GM19452 (cell line): ENCODE measurements around the gene TST.

Experiments used
- ATAC-seq: cut with Tn5 transposase; IDR thresholded peaks from one replicate; pipeline ENCODE4 v1.9.1; 2021; ENCODE audit not compliant: unreplicated experiment

The TST gene

DNA sequence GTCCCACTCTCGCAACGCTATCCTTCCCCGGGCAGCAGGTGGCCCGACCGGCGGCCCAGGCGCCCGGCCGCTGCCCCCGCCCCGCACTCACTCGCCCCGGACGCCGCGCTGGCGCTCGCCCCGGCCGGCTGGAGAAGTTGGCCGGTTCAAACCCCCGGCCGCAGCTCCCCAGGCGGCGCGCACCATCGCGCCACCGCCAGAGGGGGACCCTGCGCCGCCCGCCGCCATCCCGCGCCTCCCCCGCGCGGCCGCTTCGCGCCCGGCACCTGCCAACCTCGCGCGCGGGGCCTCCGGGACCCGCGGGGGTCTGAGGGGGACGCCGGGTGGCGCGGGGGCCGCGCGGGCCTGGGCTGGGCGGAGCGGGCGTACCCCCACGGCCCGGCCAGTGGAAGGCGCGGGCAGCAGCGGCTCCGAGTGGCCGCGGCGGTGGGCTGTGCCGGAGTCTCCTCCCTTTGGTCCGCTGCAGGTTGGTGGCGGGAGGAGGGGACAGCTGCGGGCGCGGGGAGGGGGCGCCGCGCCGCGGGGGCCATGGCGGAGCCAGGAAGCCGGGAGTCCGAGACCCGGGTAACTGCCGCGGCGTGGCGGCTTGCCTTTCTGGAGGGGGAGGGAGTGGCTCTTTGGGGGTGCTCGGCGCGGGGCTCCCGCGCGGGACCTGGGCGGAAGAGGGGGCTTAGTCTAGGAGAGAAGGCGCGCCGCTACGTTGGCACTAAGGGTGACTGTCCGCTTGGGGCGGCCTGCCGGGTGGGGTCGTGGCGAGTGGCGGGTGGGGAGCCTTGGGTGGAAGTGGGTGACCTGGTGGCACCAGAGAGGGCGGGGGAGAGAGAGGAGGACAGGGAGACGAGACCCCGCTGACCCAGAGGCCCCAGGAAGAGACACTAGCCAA, at the start of gene TST, which contains the start of gene MPST:
Gene TST (minus strand): TSS at position 139 of the 883 bp plus-strand sequence. CDS start 715 bp downstream, outside the sequence.
Gene MPST (plus strand): TSS at position 434 of the 883 bp plus-strand sequence. CDS start 95 bp downstream, at position 529.
- peak; percentile 71 for ATAC-seq

- no peak for ATAC-seq
Measured at GRCh38 chr22:37068859-37069258, 49.6 kb upstream of the TST start.

DNA sequence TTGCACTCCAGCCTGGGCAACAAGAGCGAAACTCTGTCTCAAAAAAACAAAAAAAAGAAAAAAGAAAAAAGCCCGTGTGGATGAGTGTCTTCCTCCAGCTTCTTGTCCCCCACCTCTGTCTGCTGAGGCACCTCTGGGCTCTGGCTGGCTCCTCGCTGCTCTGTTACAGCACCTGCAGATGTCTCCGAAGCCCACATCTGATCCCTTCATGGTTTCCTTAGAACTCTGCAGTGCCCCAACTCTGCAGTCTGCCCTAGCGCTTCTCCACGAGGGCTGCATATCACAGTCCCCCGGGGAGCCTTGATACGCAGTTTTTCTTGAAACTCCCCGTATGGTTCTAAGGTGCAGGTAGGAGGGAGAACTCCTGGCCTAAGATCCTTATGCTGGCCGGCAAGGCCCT, 48.2 kb upstream of the TST start:
- ATAC-seq, result no peak

- ATAC-seq, result no peak
Measured at GRCh38 chr22:37065961-37066360, 46.7 kb upstream of the TST start.

GRCh38 chr22:37065180-37065579, 45.9 kb upstream of the TST start:
- ATAC-seq, result no peak

DNA sequence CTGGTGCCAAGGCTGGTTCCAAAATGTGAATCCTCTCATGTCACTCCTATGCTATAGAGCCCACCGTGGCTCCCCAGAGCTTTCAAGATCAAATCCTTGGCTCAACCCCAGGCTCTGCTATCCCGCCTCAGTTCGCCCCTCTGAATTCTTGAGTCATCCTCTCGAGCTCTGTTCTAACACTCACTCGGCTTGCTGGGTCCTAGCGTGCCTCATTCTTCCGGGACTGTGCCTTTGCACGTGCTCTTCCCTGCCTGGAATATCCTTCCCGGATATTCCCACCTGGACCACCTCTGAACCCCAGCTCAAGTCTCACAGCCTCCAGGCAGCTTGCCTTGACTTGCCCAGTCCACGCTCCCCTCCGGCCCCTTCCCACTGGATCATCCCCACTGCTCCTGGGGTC, 45.3 kb upstream of the TST start:
- ATAC-seq, result no peak

DNA sequence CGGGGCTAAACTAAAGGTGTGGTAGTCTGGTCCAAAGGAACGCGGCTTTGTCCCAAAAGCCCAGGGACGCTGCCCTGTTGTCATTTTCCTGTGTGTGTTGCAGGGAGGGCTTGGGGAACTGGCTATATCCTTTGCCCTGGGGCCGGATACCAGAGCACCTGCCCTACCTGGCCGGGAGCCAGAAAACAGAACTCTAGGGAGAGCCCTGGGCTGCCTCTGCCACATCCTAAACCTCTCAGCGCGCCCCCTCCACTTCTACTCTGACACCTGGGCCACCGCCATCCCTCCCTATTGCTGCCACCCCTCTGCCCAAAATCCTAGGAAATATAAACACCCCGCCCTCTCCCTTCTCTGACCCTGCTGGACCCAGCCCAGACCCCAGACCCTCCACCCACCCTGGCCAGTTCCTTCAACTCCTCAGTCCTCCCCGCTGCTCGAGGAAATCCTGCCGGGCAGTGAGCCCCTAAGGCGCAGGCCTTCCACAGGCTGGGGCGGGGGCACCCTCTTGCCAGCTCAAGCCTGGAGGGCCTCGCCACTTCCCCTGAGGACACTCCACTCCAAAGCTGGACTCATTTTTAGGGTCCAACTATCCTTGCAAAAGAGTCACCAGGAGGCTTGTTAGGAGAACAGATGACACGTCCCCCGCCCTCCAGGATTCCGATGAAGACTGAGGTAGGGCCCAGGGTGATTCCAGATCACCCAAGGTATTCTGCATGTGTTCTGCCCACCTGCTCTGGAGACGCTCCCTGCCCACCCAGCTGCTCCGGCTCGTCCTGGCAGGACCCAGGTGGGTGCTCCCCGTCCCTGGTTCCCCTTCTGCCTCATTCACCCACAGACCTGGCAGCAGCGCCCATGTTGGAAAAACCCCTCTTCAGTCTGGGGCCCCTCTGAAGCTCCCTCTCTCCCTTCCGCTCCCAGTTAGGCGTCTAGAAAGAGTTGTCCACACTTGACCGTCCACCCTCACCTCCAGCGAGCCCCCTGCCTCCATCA, 44.5 kb upstream of the TST start:
- ATAC-seq, result no peak

GRCh38 chr22:37062702-37063381, 43.6 kb upstream of the TST start:
- ATAC-seq, result no peak

GRCh38 chr22:37062376-37062675, 43.1 kb upstream of the TST start:
- ATAC-seq, result no peak

DNA sequence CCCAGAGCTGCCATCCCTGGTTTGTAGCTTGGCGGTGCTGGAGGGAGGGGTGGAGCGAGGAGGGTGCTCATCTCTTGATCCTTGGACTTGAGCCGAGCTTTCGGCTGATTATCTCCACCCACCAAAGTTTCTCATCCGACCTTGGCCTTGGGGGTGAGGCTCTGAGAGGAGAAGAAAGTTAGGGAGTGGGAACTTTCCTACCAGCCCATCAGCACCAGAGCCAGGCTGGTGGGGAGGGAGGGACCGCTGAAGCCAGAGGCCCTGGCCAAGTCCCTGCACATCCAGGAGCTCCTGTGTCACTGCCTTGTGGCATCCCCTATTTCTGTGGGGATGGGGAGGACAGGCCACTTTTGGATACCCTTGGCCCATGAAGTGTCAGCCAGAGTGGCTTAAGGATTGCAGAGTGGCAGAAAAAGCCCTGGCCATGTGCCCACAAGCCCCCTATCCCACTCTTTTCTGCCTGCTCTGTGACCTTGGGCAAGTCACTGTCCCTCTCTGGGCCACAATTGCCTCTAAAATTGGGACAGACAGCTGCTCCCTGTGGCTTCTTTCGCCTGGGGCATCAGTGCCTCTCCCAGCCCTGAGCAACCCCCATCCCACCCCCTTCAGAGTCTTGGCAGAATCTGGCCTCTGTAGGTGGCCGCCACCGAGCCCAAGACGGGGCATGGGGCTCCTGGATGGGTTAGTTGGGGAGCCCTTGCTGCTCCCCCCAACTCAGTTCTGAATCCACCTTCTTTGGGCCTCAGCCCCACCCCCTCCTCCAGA, 42.5 kb upstream of the TST start:
- ATAC-seq, result no peak

DNA sequence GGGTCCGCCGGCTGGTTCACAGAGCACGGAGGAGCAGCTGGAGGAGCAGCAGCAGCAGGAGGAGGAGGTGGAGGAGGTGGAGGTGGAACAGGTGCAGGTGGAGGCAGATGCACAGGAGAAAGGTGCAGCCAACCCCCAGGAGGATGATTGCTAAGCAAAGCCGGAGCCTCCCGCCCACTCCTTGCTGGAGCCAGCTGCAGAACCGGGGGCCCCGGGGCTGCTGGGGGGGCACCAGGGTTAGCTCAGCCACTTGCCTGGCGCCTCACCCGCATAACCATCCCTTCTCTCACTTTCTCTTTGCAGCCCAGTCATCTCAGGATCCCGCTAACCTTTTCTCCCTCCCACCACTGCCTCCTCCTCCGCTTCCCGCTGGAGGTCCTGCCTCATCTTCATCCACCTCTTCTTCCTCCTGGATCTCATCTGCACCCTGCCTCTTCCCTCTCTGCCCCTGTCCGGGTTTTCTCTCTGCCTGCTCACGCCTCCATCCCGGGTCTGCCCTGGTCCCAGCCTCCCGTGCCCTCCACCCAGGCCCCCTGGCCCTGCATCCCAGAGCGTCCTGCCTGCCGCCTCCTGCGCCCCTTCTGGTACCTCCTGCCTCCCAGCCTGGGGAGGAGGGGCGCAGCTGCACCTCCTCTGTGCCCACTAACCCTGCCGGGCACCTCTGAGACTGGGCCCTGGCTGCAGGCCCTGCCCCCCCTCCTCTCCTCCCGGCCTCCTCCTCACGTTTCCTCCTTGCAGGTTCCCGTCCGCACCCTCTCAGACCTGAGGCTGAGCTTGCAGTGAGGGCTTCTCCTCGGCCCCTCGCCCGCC, 41.8 kb upstream of the TST start:
- no peak for ATAC-seq

DNA sequence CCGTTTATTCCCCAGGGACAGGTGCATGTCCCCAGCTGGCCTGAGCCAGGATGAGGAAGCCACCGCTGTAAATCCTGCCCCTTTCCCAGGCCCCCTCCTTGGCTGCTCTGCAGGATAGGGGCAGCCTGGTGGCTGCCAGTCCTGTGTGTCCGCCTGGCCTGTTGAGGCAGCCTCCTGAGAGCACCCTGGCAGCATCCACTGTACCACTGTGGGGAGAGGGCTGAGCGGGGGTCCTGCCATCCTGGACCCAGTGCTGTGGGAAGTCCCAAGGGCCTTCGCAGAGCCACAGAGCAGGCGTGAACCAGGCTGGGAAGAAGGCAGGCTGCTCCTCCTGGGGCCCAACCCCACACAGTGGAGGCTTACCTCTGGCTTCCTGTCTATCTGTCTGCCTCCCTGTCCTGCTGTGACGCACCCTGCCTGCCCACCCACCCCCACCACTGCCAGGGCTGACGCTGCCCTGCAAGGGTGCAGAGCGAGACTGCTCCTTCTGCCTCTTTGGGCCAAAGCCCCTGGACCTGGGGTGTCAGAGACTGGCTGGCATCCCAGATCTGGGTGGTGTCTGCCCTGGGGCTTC, 40.7 kb upstream of the TST start:
- no peak for ATAC-seq

DNA sequence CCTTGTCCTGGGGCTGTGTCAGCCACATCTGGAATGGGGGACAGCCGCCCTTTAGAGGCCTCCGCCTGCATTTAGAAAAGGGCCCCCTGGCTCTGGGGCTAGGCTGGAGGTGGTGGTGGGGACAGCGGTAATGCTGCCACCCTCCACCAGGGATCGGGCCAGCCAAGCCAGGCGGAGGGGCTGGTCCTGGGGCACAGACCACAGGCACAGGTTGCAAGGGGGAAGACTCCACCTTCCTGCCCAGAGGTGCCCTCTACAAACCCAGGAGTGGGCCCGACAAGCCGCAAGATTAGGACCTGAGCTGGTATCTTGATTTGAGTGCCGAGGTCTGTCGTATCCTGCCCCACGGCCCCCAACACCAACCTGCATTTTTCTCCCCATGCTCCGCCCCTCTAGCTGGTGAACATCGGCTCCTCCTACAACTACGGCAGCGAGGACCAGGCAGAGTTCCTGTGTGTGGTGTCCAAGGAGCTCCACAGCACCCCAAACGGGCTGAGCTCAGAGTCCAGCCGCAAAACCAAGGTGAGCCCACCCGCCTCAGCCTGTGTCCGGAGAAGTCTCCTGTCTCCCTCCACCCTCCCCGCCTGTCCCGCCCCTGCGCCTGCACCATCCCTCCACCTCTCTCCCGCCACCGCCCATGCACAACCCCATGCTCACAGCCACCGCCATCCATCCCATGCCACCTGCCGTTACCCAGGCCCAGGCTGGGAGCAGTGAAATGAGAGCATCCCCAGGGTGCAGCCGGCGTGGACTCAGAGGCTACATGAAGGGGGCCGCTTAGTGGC, 39.9 kb upstream of the TST start:
- no peak for ATAC-seq

DNA sequence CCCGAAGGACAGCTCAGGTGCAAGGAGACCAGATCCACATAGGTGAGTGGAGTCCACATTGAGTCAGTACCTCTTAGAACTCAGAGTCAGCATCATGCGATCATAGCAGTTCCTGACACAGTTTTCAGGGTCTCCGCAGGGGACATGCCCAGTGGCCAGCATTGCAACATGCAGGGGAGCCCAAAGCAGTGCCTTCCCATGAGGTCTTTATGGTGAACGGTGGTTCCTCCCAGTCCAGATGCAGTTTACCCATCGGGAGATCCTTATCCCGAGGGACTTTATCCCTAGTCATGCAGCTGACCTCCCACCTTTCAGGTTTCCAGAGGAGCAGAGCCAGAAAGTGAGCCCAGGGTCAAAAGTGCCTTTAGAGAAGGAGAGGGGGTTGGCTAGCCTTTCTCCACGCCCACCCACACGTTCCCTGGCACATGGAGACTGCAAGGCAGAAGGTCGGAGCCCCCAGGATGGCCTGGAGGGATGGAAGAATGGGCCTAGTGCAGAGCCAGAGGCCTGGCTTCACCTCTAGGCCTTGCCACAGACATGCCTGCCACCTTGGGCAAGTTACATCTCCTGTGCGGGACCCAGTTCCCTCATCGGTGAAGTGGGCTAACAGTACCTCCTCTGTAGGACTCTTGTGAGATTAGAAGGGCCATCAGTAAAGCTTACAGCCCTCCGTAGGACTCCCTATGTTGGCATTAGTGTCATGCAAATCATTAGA, 38.7 kb upstream of the TST start:
- ATAC-seq, result no peak

DNA sequence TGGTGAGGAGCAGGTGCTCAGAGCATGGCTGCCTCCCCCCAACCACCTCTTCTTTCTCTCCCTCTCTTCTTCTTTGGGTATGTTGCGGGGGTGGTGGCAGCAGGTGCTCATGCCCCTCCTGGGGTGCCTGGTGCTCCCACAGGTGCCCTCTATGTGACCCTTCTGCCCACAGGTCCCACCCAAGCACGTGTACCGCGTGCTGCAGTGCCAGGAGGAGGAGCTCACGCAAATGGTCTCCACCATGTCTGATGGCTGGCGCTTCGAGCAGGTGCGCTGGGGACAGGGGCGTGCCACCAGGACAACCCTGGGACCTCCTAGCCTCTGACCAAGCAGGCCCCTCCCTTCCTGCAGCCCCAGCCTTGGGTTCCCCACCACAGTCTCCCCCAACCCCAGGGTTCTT, 38.0 kb upstream of the TST start:
- ATAC-seq, result no peak

DNA sequence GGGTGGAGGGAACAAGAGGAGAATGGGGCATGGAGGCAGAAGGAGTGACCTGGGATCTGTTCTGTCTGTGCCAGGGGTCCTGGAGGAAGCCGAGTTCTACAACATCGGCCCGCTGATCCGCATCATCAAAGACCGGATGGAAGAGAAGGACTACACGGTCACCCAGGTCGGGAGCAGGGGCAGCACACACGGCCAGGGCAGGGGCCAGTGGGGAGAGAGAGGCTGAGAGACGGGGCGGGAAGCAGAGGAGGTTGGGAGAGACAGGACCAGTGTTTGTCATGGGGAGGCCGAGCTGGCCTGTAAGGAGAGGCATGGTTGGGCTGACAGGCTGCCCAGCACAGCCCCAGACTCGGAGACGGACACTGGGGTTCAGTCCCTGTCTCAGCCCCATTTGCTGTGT, 37.0 kb upstream of the TST start:
- no peak for ATAC-seq

DNA sequence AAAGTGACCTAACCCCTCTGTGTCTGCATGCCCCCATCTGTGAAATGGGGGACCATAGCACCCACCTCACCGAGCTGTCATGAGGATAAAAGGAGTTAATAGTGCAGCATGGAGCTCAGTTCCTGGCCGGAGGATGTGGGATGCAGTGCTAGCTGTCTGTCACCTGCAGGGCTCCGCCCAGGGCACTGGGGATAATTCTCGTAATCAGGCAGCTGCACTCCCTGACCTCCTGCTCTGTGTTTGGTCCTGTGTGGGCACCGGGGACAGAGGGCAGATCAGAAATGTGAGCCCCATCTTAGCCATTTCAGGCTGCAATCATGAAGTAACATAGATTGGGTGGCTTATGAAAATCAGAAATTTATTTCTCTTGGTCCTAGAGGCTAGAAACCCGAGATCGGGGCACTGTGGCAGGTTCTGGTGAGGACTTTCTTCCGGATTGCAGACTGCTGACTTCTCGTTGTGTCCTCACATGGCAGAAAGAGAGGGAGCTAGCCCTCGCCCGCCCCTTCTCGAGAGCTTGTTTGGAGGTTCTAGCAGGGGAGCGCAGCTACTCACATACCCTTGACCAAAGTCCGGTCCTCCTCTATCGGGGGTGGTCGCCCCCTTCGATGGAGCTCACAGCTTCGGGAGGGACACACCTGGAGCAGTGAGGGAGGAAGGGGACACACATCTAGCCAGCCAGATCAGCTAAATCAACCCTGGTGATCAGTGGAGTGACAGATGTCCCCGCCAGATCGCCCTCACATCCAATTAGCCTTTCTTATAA, 35.5 kb upstream of the TST start:
- no peak for ATAC-seq
